H9 (cell line): ENCODE measurements around the gene TRERF1. TPM values are rescaled to one million over a fixed set of nuclear protein-coding genes. Genes with fewer than 3 reads are reported as not detected.

Experiments
- DNase-seq: peaks from one replicate; pipeline ENCODE4 v3.0.0-alpha.2; 2017
- H2AFZ ChIP-seq: one replicate; pipeline ENCODE4 v1.6.1; 2013; ENCODE audit warnings: mild to moderate bottlenecking, low read length, control low read depth, moderate library complexity
- H2AK5ac ChIP-seq: 2 replicates; pipeline ENCODE4 v1.6.1; 2013; ENCODE audit warnings: low read length, control low read depth, mixed read lengths; ENCODE audit not compliant: insufficient read length
- H2BK120ac ChIP-seq: one replicate; pipeline ENCODE4 v1.6.1; 2013; ENCODE audit warnings: low read depth, mild to moderate bottlenecking, low read length, control low read depth, inconsistent platforms; ENCODE audit not compliant: poor library complexity, severe bottlenecking
- H2BK12ac ChIP-seq: 2 replicates; pipeline ENCODE4 v1.6.1; 2013; ENCODE audit warnings: low read length, control low read depth, mixed read lengths, low read depth; ENCODE audit not compliant: insufficient read length
- H2BK15ac ChIP-seq: 2 replicates; pipeline ENCODE4 v1.6.1; 2013; ENCODE audit warnings: low read depth, low read length, control low read depth
- H2BK20ac ChIP-seq: one replicate; pipeline ENCODE4 v1.6.1; 2013; ENCODE audit warnings: low read depth, mild to moderate bottlenecking, low read length, control low read depth, inconsistent platforms; ENCODE audit not compliant: poor library complexity, severe bottlenecking
- H2BK5ac ChIP-seq: 2 replicates; pipeline ENCODE4 v1.6.1; 2013; ENCODE audit warnings: low read length, control low read depth, mixed read lengths; ENCODE audit not compliant: insufficient read length
- H3K14ac ChIP-seq: 2 replicates; pipeline ENCODE4 v1.6.1; 2013; ENCODE audit warnings: low read length, control low read depth; ENCODE audit not compliant: insufficient read depth
- H3K18ac ChIP-seq: 2 replicates; pipeline ENCODE4 v1.6.1; 2013; ENCODE audit warnings: low read depth, mild to moderate bottlenecking, mixed read lengths, low read length, control low read depth; ENCODE audit not compliant: insufficient read length
- H3K23ac ChIP-seq: 2 replicates; pipeline ENCODE4 v1.6.1; 2013; ENCODE audit warnings: low read length, control low read depth, mixed read lengths, low read depth; ENCODE audit not compliant: insufficient read length
- H3K23me2 ChIP-seq: 2 replicates; pipeline ENCODE4 v1.6.1; 2013; ENCODE audit warnings: low read depth, mild to moderate bottlenecking, mixed read lengths, low read length, control low read depth; ENCODE audit not compliant: insufficient read length, poor library complexity, severe bottlenecking
- H3K27ac ChIP-seq: 2 replicates; pipeline ENCODE4 v1.5.1; 2013; ENCODE audit warnings: low read length, control low read depth, mixed read lengths, low read depth; ENCODE audit not compliant: insufficient read length
- H3K27me3 ChIP-seq: 2 replicates; pipeline ENCODE4 v1.6.1; 2013; ENCODE audit warnings: low read length, control low read depth, inconsistent platforms; ENCODE audit not compliant: insufficient read depth
- H3K4ac ChIP-seq: 2 replicates; pipeline ENCODE4 v1.6.1; 2013; ENCODE audit warnings: low read depth, mild to moderate bottlenecking, control low read depth, inconsistent platforms, low read length, moderate library complexity
- H3K4me1 ChIP-seq: 2 replicates; pipeline ENCODE4 v1.6.1; 2013; ENCODE audit warnings: low read length, control low read depth, inconsistent platforms; ENCODE audit not compliant: insufficient read depth
- H3K4me2 ChIP-seq: 2 replicates; pipeline ENCODE4 v1.6.1; 2013; ENCODE audit warnings: low read length, control low read depth, mixed read lengths; ENCODE audit not compliant: insufficient read length, insufficient read depth
- H3K56ac ChIP-seq: 2 replicates; pipeline ENCODE4 v1.6.1; 2013; ENCODE audit warnings: low read depth, mild to moderate bottlenecking, mixed read lengths, low read length, control low read depth; ENCODE audit not compliant: insufficient read length
- H3K79me1 ChIP-seq: 2 replicates; pipeline ENCODE4 v1.6.1; 2013; ENCODE audit warnings: low read depth, mild to moderate bottlenecking, moderate library complexity, low read length, control low read depth, inconsistent platforms; ENCODE audit not compliant: insufficient read depth, poor library complexity, severe bottlenecking
- H3K79me2 ChIP-seq: 2 replicates; pipeline ENCODE4 v1.6.1; 2013; ENCODE audit warnings: low read length, control low read depth, inconsistent platforms; ENCODE audit not compliant: insufficient read depth
- H3K9ac ChIP-seq: 2 replicates; pipeline ENCODE4 v1.6.1; 2013; ENCODE audit warnings: low read length, control low read depth, mixed read lengths; ENCODE audit not compliant: insufficient read length; ENCODE audit errors: extremely low read depth
- H3K9me3 ChIP-seq: one replicate; pipeline ENCODE4 v1.6.1; 2013; ENCODE audit warnings: low read depth, low read length, inconsistent platforms; ENCODE audit not compliant: control insufficient read depth
- H3T11ph ChIP-seq: one replicate; pipeline ENCODE4 v1.6.1; 2013; ENCODE audit warnings: mild to moderate bottlenecking, low read length, control low read depth, inconsistent platforms
- H4K20me1 ChIP-seq: one replicate; pipeline ENCODE4 v1.6.1; 2013; ENCODE audit not compliant: control insufficient read depth, insufficient read length, insufficient read depth
- H4K5ac ChIP-seq: 2 replicates; pipeline ENCODE4 v1.6.1; 2013; ENCODE audit warnings: low read depth, mild to moderate bottlenecking, mixed read lengths, low read length, control low read depth; ENCODE audit not compliant: insufficient read length
- H4K8ac ChIP-seq: replicated peaks from 2 replicates; pipeline ENCODE4 v1.6.1; 2013; ENCODE audit warnings: low read length, control low read depth, mixed read lengths, low read depth; ENCODE audit not compliant: insufficient read length
- H4K91ac ChIP-seq: 2 replicates; pipeline ENCODE4 v1.6.1; 2013; ENCODE audit warnings: low read depth, mild to moderate bottlenecking, moderate library complexity, mixed read lengths, low read length, control low read depth; ENCODE audit not compliant: insufficient read length
- H3K27ac Mint-ChIP-seq, 3 experiments: 2 replicates in 2 of 3; 3 replicates in 1 of 3; pipeline ENCODE4 v1.8.0; 2020 to 2021; ENCODE audit warnings: mixed read lengths in 3 of 3, mild to moderate bottlenecking in 1 of 3, moderate library complexity in 1 of 3
- H3K27me3 Mint-ChIP-seq: 2 replicates; pipeline ENCODE4 v1.8.0; 2021; ENCODE audit warnings: low read depth, mild to moderate bottlenecking, moderate library complexity, mixed read lengths
- H3K36me3 Mint-ChIP-seq, 3 experiments: 2 replicates in 2 of 3; 3 replicates in 1 of 3; pipeline ENCODE4 v1.8.0; 2020 to 2021; ENCODE audit warnings: low read depth in 3 of 3, mixed read lengths in 3 of 3; ENCODE audit not compliant: insufficient read depth in 1 of 3
- H3K4me1 Mint-ChIP-seq, 2 experiments: 2 replicates each; pipeline ENCODE4 v1.8.0; 2020; ENCODE audit warnings: mixed read lengths in 2 of 2
- H3K4me3 Mint-ChIP-seq, 2 experiments: 2 replicates in 1 of 2; 3 replicates in 1 of 2; pipeline ENCODE4 v1.8.0; 2020 to 2021; ENCODE audit warnings: mild to moderate bottlenecking in 2 of 2, mixed read lengths in 2 of 2, moderate library complexity in 1 of 2
- H3K9me3 Mint-ChIP-seq, 2 experiments: 2 replicates in 1 of 2; 3 replicates in 1 of 2; pipeline ENCODE4 v1.8.0; 2020; ENCODE audit warnings: mild to moderate bottlenecking in 2 of 2, mixed read lengths in 2 of 2, moderate library complexity in 1 of 2
- WGBS: extraction: QIAGEN DNeasy Blood & Tissue Kit; methylation state at CpG from one replicate; pipeline ENCODE4 v1.1.7; 2013; ENCODE audit warnings: missing lambda C conversion rate, low lambda C conversion rate, mixed read lengths; ENCODE audit not compliant: insufficient read length; ENCODE audit errors: extremely low coverage; 5-methylcytosine and 5-hydroxymethylcytosine counted together
- total RNA-seq: library from RNA; stranded (reverse); gene quantifications from 2 replicates; pipeline ENCODE4 v1.2.1, GENCODE V29; 2021
- TF ChIP-seq, protein P1 (sequence below): fragments of 200-600 bp; sonication (generic); conservative IDR thresholded peaks from 3 replicates; pipeline ENCODE4 v1.8.0; 2021; ENCODE audit warnings: antibody characterized with exemption, mild to moderate bottlenecking

The TRERF1 gene
- total RNA-seq, 1 experiment from 2014 or later, result 19.7 TPM

DNA sequence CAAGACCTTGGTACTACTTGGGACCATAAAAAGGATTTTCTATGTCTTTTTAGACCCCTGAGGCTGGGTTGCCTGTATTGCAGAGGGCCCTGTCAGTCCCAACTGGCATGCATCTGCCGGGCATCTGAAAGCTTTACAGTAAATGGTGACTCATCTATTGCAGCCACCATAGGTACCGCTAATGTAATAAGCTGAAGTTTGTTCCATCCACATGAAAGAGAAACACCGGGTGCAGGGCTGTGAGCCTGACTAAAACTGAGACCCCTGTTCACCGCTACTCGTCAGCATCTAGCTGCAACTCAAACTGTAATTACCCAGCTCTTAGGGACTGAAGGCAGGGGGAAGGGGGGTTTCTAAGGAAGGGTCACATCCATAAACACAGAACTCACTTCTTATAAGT is 49.5 kb downstream of the TRERF1 start:
- no peaks in the 10 kb centered on the region for H4K20me1 ChIP-seq
- no peak overlapping the region for H3T11ph ChIP-seq
- H2BK15ac ChIP-seq, result no peak overlapping the region
- no peak overlapping the region for H3K4me2 ChIP-seq
- H3K27me3 ChIP-seq, result no peaks in the 10 kb centered on the region
- no peak overlapping the region for H4K5ac ChIP-seq
- peaks cover 12% of the 10 kb centered on the region for H3K4me1 ChIP-seq
- H2BK12ac ChIP-seq, result no peak overlapping the region
- TF ChIP-seq, protein P1, sequence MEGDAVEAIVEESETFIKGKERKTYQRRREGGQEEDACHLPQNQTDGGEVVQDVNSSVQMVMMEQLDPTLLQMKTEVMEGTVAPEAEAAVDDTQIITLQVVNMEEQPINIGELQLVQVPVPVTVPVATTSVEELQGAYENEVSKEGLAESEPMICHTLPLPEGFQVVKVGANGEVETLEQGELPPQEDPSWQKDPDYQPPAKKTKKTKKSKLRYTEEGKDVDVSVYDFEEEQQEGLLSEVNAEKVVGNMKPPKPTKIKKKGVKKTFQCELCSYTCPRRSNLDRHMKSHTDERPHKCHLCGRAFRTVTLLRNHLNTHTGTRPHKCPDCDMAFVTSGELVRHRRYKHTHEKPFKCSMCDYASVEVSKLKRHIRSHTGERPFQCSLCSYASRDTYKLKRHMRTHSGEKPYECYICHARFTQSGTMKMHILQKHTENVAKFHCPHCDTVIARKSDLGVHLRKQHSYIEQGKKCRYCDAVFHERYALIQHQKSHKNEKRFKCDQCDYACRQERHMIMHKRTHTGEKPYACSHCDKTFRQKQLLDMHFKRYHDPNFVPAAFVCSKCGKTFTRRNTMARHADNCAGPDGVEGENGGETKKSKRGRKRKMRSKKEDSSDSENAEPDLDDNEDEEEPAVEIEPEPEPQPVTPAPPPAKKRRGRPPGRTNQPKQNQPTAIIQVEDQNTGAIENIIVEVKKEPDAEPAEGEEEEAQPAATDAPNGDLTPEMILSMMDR, result no peak
- H3K56ac ChIP-seq, result no peak overlapping the region
- H3K79me2 ChIP-seq, result peaks cover 16% of the 10 kb centered on the region; the same call in 1 of the 2 replicates
- no peaks in the 10 kb centered on the region for H3K23me2 ChIP-seq
- no peak overlapping the region for H3K18ac ChIP-seq
- DNase-seq, result no peak
- H3K27ac ChIP-seq, result no peak overlapping the region
- Mint-ChIP-seq H3K36me3 (peaks cover 0 to 4% (median 0%) of the 10 kb centered on the region in 3 experiments; a peak in 1 of 7 replicates), H3K4me1 (peaks cover 49 to 59% of the 10 kb centered on the region in 2 experiments), H3K27ac (no peak overlapping the region), H3K27me3 (no peaks in the 10 kb centered on the region), H3K4me3 (no peak overlapping the region), H3K9me3 (no peaks in the 10 kb centered on the region)
- H3K9ac ChIP-seq, result no peak overlapping the region
- no peak overlapping the region for H2AFZ ChIP-seq
- no peak overlapping the region for H2AK5ac ChIP-seq
- H3K4ac ChIP-seq, result no peak overlapping the region
- H2BK120ac ChIP-seq, result no peak overlapping the region
- H2BK5ac ChIP-seq, result no peak overlapping the region
- H4K91ac ChIP-seq, result no peak overlapping the region
- H2BK20ac ChIP-seq, result no peak overlapping the region
- H3K14ac ChIP-seq, result no peak overlapping the region
- H3K79me1 ChIP-seq, result peaks cover 19% of the 10 kb centered on the region
- H3K9me3 ChIP-seq, result no peaks in the 10 kb centered on the region
- H3K23ac ChIP-seq, result no peak overlapping the region
- H4K8ac ChIP-seq, result no peak overlapping the region
- no CpG with 5 or more reads among the region's 5 CpGs for WGBS
